GM18858 (cell line): Measurements from ENCODE around the gene ESRRA.

ENCODE experiments used
- ATAC-seq: cut with Tn5 transposase; IDR thresholded peaks from one replicate; pipeline ENCODE4 v1.9.1; 2021; ENCODE audit not compliant: unreplicated experiment

ESRRA gene

DNA sequence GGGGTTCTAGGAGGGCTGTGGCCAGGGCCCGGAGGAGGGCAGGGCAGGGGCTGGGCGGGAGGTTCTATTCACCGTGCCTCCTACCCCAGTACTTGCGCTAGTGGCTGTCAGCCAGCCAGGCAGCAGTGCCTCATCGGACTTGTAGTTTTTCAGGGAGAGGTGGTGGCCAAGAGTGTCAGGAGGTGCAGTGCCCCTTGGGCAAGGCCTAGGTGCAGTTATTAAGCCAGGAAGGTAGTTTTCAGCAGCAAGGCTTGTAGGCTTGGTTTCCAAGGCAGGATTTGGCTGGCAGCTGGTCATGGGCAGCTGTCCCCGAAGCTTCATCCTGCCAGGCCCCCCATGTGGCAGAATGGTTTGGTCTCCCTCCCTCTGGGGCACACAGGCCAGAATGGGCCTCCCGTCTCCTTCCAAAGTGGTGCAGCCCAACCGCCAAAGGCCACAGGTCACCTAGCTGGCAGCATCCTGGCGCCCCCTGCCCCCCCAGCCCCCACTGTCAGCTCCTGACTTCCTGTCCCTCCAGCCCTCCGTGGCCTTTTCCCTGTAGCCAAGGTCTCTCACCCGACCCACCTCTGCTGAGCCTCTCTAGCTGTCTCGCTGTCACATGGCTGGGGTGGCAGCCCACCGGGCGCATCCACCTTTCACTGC lies 43.2 kb downstream of the ESRRA start:
- ATAC-seq, result no peak

DNA sequence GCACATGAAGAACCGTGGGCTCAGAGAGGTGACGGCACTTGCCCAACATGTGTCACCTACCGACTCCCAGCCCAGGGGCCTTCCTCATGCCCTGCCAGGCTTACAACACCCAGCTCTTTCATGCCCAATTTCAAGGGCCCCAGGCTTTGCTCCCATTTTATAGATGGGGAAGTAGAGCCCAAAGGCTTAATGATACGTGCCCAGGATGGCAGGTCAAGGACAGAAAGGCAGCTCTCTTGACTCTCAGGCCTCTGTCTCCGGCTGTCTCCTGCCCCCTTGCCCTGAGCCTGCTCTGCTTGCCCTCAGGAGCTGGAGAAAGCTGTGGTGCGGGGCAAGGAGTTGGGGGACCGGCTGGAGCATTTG lies 43.7 kb downstream of the ESRRA start:
- no peak for ATAC-seq

DNA sequence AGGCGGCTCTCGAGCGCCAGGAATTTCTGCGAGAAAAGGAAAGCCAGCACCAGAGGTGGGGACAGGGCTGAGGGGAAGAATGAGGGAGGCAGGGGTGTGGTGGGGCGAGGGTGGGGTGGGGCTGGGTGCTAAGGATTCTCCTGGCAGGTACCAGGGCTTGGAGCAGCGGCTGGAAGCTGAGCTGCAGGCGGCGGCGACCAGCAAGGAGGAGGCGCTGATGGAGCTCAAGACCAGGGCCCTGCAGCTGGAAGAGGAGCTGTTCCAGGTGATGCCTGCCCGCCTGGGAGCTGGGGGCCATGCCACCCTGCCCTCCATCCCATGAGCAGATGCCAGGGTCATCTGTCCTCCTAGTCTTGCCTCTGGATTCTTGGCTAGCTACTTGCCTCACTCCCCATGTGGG lies 44.1 kb downstream of the ESRRA start:
- no peak for ATAC-seq

DNA sequence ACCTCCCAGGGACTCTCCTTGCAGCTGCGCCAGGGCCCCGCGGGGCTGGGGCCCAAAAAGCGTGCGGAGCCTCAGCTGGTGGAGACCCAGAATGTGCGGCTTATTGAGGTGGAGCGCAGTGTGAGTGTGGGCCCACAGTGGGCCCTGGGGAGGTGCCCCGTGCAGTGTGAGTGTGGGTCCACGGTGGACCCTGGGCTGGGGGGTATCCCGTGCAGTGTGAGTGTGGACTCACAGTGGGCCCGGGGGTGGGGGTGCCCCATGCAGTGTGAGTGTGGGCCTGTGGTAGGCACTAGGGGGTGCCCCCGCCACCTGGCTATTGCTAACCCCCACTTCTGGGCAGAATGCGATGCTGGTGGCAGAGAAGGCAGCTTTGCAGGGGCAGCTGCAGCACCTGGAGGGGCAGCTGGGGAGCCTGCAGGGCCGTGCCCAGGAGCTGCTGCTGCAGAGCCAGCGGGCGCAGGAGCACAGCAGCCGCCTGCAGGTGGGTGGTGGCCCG lies 45.9 kb downstream of the ESRRA start:
- no peak for ATAC-seq

DNA sequence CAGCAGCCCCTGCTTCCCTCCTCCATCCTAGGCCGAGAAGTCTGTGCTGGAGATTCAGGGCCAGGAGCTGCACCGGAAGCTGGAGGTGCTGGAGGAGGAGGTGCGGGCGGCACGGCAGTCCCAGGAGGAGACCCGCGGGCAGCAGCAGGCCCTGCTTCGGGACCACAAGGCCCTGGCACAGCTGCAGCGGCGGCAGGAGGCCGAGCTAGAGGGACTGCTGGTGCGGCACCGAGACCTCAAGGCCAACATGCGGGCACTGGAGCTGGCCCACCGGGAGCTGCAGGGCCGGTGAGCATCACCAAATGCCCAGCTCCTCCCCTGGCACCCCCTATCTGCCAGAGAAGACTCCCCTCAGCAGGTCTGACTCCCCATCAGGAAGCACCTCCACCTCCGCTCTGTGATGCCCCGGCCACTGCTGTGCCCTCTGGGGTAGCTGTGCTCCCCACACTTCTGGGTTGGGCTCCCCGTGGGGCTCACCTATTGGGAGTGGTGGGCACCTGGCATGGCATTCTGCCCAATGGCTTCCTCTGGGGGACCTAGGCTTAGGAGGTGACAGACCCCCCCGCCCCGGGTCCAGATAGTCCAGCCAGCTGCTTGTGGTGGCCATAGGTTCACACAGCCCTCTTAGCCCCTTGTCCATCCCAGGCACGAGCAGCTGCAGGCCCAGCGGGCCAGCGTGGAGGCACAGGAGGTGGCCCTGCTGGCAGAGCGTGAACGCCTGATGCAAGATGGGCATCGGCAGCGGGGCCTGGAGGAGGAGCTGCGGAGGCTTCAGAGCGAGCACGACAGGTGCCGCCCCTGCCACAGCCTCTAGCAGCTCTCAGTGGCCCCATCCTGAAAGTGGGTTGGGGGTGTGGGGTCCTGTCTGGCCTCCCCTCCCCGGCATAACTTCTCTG lies 47.0 kb downstream of the ESRRA start:
- ATAC-seq, result no peak

DNA sequence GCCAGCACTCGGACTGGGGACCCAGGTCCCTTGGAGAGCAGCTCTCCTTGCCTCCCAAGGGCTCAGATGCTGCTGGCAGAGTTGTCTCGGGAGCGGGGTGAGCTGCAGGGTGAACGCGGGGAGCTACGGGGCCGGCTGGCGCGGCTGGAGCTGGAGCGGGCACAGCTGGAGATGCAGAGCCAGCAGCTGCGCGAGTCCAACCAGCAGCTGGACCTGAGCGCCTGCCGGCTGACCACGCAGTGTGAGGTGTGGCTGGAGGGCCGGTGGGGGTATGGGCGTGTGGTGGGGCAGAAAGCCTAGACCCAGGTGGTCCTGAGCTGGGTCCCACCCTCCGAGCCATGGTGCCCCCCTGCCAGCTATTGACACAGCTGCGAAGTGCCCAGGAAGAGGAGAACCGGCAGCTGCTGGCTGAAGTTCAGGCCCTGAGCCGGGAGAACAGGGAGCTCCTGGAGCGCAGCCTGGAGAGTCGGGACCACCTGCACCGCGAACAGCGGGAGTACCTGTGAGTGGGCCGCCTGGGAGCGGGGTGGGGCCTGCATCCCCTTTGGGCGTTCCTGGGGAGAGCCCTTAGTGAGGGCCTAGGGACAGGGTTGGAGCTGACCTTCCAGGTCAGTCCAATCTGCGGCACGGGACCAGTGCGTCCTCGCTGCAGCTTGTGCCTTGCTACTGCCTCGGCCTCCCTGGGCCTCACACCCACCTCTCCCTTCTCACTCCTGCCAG lies 47.8 kb downstream of the ESRRA start:
- ATAC-seq, result no peak

DNA sequence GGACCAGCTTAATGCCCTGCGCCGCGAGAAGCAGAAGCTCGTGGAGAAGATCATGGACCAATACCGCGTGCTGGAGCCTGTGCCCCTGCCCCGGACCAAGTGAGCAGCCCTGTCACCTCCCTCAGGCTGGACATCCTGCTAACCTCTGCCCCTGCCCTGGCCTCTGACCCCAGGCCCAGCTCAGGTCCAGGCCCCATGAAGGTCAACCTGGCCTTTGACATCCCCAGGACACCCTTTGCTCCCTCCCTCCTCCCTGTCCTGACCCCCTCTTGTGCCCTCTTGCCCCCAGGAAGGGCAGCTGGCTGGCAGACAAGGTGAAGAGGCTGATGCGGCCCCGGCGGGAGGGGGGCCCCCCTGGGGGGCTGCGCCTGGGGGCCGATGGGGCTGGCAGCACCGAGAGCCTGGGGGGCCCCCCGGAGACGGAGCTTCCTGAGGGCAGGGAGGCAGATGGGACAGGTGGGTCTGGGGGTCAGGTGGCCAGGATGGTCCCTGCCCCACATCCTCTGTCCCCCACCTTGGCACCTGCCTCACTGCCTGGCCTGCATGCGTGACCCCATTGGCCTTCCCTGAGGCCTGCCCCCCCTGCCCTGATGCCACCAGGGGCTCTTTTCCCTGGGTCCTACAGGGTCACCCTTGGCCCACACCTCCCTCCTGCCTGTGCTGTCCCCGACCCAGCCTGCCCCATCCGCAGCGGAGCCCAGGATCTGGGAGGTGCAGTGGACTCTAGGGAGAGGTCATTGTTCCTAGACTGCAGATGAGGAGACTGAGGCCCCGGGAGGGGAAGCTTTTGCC lies 48.6 kb downstream of the ESRRA start:
- ATAC-seq, result no peak

DNA sequence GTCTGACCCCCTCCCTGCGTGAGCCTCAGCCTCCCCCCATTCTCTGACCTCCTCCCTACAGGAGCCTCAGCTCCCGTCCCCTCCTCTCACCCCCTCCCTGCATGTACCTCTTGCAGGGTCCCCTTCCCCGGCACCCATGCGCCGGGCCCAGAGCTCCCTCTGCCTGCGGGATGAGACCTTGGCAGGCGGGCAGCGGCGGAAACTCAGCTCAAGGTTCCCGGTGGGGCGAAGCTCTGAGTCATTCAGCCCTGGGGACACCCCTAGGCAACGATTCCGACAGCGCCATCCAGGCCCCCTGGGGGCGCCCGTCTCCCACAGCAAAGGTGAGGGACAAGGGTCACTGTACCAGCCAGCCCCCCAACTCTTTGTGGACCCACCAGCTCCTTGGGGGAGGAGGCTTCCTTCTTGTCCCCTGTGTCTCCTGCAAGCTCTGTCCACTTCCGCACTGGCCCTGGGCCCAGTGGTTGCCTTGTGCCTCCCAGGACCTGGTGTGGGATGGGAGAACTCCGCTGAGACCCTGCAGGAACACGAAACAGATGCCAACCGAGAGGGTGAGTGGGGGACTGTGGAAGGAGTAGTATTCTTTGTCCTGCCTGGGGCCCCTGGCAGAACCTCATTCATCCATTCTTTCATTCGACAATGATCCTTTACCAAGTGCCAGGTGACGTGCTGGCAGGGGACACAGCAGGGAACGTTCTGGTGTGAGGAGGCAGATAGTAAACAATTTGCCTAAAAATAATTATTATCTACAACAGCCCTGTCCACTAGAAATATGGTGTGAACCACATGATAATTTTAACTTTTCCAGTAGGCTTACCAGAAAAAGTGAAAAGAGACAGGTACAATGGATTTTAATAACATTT lies 50.0 kb downstream of the ESRRA start:
- ATAC-seq, result no peak

DNA sequence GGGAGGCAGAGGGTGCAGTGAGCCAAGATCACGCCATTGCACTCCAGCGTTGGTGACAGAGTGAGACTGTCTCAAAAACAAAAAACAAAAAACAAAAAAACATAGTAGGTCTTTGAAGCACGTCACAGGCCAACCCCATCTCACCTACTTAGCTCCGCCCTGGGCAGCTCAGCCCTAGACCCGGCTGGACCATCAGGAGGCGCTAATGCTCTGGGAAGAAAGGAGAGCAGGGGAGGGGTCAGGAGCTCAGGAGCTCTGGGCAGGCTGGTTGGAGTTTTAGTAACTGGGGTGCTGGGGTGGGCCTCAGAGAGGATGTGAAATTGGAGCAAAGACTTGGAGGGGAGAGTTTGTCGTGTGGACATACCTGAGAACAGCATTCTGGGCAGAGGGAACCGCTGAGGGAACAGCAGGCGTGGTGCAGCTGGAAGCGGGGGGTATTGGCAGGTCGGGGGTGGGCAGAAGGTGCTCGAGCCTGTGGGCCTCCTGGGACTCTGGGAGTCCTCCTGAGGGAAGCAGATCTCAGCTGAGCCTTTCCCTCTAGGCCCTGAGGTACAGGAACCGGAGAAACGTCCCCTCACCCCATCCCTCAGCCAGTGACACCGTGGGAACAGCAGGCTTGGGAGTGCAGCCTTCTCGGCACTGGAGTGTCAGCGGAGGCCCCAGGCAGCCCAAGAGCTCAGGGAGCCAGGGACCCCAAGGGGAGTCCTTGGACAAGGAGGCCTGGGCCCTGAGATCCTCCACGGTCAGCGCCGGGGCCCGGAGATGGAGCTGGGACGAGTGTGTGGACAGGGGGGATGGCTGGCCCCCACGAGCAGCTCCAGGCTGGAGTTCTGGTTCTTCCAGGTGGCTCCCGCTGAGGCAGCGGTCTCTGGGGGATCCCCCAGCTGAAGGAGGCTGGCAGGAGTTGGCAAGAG lies 51.4 kb downstream of the ESRRA start:
- ATAC-seq, result no peak

DNA sequence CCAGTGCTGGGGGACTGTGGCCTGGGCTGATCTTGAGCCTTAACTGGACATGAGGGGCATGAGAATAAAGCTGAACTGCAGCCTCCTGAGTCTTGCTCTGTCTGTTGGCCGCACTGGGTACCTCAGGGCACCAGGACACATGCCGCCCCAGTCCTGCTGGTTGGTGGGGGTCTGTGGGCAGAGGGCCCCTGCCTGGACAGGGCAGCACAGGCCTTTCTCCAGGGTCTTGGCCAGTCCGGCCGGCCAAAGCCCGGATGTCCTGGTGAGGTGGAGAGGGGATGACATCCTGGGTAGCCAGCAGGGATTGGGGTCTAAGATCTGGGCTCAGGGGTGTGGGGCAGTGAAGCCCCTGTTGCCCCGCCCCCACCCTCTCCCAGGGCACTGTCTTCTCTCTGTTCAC lies 52.1 kb downstream of the ESRRA start:
- ATAC-seq, result no peak

DNA sequence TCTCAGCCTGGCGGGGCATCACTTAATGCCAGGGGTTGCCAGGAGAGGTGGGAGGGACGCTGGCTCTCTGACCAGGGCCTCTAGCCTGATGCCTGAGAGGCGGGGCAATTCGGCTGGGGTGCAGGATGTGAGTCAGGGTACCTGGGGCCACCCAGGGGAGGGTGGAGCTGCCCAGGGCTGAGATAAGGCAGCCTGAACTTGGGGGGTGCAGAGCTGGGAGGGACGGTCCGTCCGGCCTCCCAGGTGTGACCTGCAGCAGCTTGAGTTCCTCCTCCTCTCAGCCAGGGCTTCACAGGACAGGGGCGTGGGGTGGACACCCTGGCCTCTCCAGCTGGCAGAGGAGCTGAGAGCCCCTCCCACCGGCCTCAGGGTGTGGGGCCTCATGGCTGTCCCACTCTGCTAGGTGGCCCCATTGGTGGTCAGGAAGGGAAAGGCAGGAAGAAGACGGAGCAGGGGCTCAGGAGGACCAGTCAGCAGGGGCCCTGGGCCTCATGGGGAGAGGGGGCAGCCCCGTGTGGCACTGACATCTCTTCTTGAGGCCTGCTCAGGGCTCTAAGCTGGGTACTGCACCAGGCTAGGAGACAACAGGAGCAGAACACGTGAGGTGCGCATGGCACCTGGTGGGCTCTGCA lies 52.7 kb downstream of the ESRRA start:
- no peak for ATAC-seq

DNA sequence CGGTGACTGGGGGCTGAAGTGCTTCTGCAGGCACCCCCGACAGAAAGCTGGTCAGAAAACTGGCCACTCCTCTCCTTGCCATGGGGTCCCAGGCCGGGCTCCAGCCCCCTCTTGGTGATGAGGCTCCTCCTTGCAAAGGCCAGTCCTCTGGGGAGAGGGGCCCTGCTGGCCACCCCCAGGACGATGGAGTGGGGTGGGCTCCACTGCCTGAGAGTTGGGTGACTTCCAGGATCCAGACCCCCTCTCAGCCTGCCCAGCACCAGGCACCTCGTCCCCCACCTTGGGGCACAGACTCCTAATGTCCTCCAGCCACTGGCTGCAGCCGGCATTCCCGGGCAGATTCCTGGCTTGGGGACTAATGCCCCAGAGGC lies 53.2 kb downstream of the ESRRA start:
- no peak for ATAC-seq

DNA sequence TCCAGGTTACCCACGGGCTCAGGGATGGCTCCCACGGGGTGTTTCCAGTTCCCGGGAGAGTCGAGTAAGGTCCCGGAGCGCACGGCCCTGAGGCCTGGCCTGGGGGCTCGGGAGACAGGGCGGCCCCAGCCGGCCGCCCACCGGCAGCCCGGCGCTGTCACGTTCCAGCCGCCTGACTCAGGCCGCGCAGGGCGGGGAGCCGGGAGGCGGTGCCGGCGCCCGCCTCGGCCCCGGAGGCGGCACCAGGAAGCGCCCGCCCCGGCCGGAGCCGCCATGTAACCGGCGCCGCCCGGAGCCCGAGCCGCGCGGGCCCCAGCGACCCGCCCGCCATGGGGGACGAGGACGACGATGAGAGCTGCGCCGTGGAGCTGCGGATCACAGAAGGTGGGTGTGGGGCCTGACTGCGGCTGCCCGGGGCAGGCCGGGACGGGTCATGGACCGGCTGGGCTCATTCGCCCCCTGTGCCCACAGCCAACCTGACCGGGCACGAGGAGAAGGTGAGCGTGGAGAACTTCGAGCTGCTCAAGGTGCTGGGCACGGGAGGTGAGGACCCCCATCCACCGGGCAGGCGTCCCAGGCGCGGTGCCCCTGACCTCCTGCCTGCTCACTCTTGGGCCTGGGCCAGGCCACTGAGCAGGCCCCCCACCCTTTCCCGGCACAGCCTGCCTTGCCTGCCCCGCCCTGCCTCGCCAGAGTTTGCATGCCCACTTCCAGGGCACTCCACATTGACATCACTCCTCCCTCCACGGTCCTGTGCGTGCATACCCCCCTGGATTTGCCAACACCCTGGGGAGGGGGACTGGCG lies 53.8 kb downstream of the ESRRA start, which contains the start of gene RPS6KA4:
Gene RPS6KA4 (plus strand): TSS at position 256 of the 805 bp plus-strand sequence. CDS start 74 bp downstream, at position 330.
- ATAC-seq, result no peak

DNA sequence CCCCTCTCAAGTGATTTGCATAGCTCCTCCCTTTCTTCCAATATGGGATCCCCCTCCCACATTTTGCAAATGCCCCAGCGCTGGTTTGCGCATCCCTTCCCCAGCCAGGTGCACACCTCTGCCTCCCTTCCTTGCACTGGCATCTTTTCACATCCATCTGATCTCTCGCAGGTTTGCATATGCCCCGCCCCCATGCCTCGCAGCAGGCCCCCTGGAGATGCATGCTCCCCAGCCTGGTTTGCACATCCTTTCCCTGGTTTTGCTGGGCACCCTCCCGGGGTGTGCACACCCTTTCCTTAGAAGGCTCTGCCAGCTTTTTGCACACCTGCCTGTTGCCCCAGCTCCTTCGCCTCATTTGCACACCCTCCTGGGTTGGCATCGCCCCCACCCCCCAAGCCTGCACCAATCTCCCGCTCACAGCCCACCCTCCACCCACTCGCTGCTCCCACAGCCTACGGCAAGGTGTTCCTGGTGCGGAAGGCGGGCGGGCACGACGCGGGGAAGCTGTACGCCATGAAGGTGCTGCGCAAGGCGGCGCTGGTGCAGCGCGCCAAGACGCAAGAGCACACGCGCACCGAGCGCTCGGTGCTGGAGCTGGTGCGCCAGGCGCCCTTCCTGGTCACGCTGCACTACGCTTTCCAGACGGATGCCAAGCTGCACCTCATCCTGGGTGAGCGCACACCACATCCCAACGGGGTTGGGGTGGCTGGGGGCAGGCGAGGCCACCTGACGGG lies 54.6 kb downstream of the ESRRA start:
- ATAC-seq, result no peak

DNA sequence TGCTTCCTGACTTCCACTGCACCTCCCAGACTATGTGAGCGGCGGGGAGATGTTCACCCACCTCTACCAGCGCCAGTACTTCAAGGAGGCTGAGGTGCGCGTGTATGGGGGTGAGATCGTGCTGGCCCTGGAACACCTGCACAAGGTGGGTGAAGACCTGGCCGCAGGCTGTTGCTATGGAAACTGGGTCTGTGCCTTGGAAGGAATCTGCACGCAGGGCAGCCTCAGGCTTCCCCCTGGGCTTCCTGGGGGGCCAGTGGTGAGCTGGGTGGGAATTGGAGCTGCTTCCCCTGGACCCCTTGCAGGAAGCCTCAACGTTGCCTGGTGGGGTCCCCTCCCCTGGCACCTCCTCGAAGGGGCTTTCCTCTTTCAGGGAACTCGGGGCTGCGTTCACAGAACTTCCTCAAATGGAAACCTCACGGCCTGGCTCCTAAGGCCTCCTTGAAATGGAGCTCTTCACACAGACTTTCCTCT lies 55.2 kb downstream of the ESRRA start:
- no peak for ATAC-seq

DNA sequence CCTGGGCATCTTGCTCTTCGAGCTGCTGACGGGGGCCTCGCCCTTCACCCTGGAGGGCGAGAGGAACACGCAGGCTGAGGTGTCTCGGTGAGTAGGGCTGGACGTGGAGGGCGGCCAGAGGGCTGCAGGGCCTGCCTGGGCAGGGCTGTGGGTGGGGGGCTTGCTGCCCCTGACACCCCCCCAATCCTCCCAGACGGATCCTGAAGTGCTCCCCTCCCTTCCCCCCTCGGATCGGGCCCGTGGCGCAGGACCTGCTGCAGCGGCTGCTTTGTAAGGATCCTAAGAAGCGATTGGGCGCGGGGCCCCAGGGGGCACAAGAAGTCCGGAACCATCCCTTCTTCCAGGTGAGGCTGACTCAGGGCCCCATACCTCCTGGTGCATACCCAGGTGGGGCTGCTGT lies 56.3 kb downstream of the ESRRA start:
- ATAC-seq, result no peak

DNA sequence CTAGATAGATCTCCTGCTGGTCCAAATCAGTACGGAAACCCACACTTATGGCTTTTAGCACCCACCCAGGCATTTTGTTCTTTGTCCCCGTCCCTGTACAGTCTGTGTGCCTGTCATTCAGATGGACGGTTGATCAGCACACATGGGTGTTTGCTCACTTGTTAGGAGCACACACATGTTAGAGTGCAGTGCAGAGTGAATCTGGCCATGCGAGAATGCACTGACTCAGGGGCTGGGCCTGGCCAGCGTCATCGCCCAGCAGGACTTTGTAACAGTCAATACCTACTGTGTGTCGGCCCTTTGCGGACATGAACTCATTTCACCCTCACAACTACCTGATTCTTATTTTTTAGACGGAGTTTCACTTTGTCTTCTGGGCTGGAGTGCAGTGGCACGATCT lies 57.0 kb downstream of the ESRRA start:
- ATAC-seq, result no peak
